Prostate gland (tissue), 2 donors: ENCODE data around the gene PRR23E. TPM values are rescaled to one million over a fixed set of nuclear protein-coding genes. Genes with fewer than 3 reads are reported as not detected.

Experiments
- DNase-seq: peaks from one replicate; pipeline ENCODE4 v3.0.0-alpha.2; 2019; ENCODE audit warnings: low spot score
- H3K27ac ChIP-seq, 2 donors: fragments of 200-600 bp; sonication (generic); 2 replicates each; pipeline ENCODE4 v1.5.1; 2017 to 2019
- H3K27me3 ChIP-seq: fragments of 200-600 bp; sonication (generic); replicated peaks from 2 replicates; pipeline ENCODE4 v1.5.1; 2019; ENCODE audit not compliant: insufficient read depth
- H3K36me3 ChIP-seq, 2 donors: fragments of 200-600 bp; sonication (generic); 1 replicate in 1 of 2; 2 replicates in 1 of 2; pipeline versions ENCODE4 v1.5.1 to v1.8.1; 2017 to 2019
- H3K4me1 ChIP-seq: fragments of 200-600 bp; sonication (generic); replicated peaks from 2 replicates; pipeline ENCODE4 v1.5.1; 2019
- H3K4me3 ChIP-seq, 2 donors: fragments of 200-600 bp; sonication (generic); 2 replicates each; pipeline ENCODE4 v1.5.1; 2017 to 2019
- H3K9me3 ChIP-seq: fragments of 200-600 bp; sonication (generic); 2 replicates; pipeline ENCODE4 v1.5.1; 2017
- POLR2A ChIP-seq: fragments of 450-650 bp; IDR thresholded peaks from one replicate; pipeline ENCODE4 v1.6.1; 2016; ENCODE audit warnings: antibody characterized with exemption, mild to moderate bottlenecking
- POLR2AphosphoS5 ChIP-seq: sonication (generic); formaldehyde crosslinking; IDR thresholded peaks from one replicate; pipeline ENCODE4 v1.6.1; 2017; ENCODE audit warnings: antibody characterized with exemption
- WGBS: methylation state at CpG from one replicate; pipeline ENCODE4 v1.1.5; 2018; 5-methylcytosine and 5-hydroxymethylcytosine counted together
- intact Hi-C: fragments of 100-400 bp; cut with DNase I; formaldehyde crosslinking; loops from one replicate; pipeline ENCODE4 v1.14.2; 2022
- total RNA-seq, 2 donors: library from RNA; depleted of rRNA; stranded (reverse); fragments of >200 nt; gene quantifications; one replicate each; pipeline ENCODE4 v1.1.0, GENCODE V29; 2016
- TF ChIP-seq, protein P1 (sequence below), 4 experiments: fragments of 200-600 bp in 2 of 4; fragments of 450-650 bp in 2 of 4; sonication (generic) in 2 of 4; IDR thresholded peaks; 1 replicate in 3 of 4; 2 replicates in 1 of 4; pipeline ENCODE4 v1.5.1; 2016 to 2019; ENCODE audit warnings: antibody characterized with exemption in 4 of 4, mild to moderate bottlenecking in 2 of 4, moderate library complexity in 2 of 4

PRR23E gene
- total RNA-seq, 2 donors from 2014 or later: not detected

GRCh38 chr3:127209840-127210653, 17.1 kb downstream of the PRR23E start:
- 84% methylated on average over 14 of the region's 14 CpGs for WGBS
- Histone ChIP-seq H3K4me3 (no peak overlapping the region), H3K9me3 (no peaks in the 10 kb centered on the region), H3K27ac (no peak overlapping the region), H3K27me3 (no peaks in the 10 kb centered on the region), H3K4me1 (no peaks in the 10 kb centered on the region), H3K36me3 (no peaks in the 10 kb centered on the region)
- no peak for TF ChIP-seq POLR2A
- DNase-seq: no peak
- intact Hi-C loops: no loop called here

DNA sequence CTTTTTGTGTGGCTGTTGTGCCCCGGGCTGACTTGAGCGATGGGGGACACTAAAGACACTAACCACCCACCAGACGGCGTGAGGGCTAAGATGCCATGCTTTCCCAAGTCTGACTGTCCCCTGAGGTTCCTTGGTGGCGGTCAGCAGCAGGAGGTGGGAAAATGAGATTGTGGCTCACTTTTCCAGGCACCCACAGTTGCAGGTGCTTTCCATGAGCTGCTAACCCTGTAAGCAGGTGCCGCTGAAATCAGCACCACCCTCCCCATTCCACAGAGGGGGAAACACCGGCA, 17.7 kb downstream of the PRR23E start:
- intact Hi-C loops: no loop called here
- TF ChIP-seq POLR2AphosphoS5 (no peak), POLR2A (no peak)
- TF ChIP-seq, protein P1, sequence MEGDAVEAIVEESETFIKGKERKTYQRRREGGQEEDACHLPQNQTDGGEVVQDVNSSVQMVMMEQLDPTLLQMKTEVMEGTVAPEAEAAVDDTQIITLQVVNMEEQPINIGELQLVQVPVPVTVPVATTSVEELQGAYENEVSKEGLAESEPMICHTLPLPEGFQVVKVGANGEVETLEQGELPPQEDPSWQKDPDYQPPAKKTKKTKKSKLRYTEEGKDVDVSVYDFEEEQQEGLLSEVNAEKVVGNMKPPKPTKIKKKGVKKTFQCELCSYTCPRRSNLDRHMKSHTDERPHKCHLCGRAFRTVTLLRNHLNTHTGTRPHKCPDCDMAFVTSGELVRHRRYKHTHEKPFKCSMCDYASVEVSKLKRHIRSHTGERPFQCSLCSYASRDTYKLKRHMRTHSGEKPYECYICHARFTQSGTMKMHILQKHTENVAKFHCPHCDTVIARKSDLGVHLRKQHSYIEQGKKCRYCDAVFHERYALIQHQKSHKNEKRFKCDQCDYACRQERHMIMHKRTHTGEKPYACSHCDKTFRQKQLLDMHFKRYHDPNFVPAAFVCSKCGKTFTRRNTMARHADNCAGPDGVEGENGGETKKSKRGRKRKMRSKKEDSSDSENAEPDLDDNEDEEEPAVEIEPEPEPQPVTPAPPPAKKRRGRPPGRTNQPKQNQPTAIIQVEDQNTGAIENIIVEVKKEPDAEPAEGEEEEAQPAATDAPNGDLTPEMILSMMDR (IDR thresholded peaks at IDR 0.05): no peak
- Histone ChIP-seq H3K27me3 (no peaks in the 10 kb centered on the region), H3K36me3 (no peaks in the 10 kb centered on the region), H3K4me3 (no peak overlapping the region), H3K27ac (no peak overlapping the region), H3K4me1 (no peaks in the 10 kb centered on the region), H3K9me3 (no peaks in the 10 kb centered on the region)
- WGBS: 92% methylated on average over 7 of the region's 7 CpGs
- DNase-seq: no peak

DNA sequence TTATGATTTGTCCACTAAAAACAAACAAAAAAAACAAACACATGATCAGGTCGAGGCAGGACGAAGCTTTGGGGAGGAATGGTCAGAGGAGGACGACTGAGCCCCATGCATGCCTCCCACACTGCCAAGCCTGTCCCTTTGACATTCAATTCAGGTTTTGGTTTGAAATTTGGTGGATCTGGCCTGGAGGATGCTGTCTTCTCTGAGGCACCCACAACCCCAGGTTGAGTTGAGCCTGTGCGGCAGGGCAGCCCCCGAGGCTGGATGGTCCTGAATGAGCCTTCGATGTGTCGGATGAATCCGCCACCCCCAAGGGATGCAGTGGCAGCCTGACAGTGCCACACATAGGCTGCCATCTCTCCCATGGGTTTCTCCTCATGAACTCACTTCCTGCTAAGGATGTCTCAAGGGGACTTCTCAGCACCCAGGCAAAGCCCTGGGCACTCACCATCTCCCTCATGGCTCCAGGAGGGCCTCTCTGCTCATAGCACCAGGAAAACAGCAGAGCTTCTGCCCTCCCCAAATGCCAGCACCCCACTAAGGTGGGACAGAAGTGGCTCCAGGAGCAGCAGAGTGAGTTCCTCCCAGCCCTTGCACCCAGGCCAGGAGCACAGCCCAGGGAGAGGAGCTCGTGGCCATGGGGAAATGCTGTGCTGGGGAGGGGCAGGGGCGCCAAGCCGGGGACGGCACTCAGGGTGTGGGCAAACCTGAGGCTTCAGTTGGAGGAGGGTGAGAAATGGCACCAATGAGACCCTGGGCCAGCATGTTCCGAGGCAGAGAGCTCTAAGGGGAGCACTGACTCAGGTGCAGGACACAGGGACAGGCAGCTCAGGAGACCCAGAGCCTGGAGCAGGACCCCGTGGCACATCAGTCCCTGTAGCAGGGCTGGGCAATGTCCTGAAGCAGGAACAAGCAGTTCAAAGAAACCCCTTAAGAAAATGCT, 18.5 kb downstream of the PRR23E start:
- H3K27ac ChIP-seq: no peak overlapping the region
- H3K4me3 ChIP-seq: no peak overlapping the region
- TF ChIP-seq POLR2AphosphoS5: no peak
- TF ChIP-seq, protein P1 (IDR thresholded peaks at IDR 0.05): no peak
- no peaks in the 10 kb centered on the region for H3K36me3 ChIP-seq
- H3K27me3 ChIP-seq: no peaks in the 10 kb centered on the region
- no peaks in the 10 kb centered on the region for H3K9me3 ChIP-seq
- WGBS: 82% methylated on average over 13 of the region's 14 CpGs
- H3K4me1 ChIP-seq: no peaks in the 10 kb centered on the region
- intact Hi-C loops: no loop called here
- peak; percentile 3 for DNase-seq

DNA sequence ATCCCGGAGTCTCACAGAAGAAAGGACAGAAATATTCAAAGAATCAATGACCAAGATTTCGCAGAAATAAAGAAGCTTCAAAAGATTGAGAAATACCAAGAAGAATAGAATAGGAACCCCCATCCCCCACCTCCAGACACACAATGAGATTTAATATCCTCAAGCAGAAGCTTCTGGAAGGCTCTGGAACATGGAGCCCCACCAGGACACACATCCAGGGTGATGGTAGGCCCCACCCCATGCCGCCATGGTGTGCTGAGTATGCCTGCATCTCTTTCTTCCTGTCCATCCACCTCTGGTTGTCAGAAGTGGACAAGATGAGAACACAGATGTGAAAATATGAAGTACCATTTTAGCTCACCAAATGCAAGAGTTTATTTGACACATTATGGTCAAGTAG, 19.3 kb downstream of the PRR23E start:
- 96% methylated on average over 3 of the region's 3 CpGs for WGBS
- Histone ChIP-seq H3K4me1 (no peaks in the 10 kb centered on the region), H3K27me3 (peaks cover 3% of the 10 kb centered on the region), H3K27ac (no peak overlapping the region), H3K9me3 (no peaks in the 10 kb centered on the region), H3K36me3 (no peaks in the 10 kb centered on the region), H3K4me3 (no peak overlapping the region)
- intact Hi-C loops: no loop called here
- peak; percentile 1 for DNase-seq
- TF ChIP-seq POLR2AphosphoS5 (no peak), POLR2A (no peak)
- TF ChIP-seq, protein P1 (IDR thresholded peaks at IDR 0.05): no peak

- no peaks in the 10 kb centered on the region for H3K9me3 ChIP-seq
- H3K27me3 ChIP-seq: peaks cover 5% of the 10 kb centered on the region
- H3K27ac ChIP-seq: no peak overlapping the region
- no peak overlapping the region for H3K4me3 ChIP-seq
- H3K36me3 ChIP-seq: no peaks in the 10 kb centered on the region
- 87% methylated on average over 5 of the region's 5 CpGs for WGBS
- H3K4me1 ChIP-seq: no peaks in the 10 kb centered on the region
- intact Hi-C loops: no loop called here
- TF ChIP-seq POLR2AphosphoS5: no peak
- TF ChIP-seq, protein P1 (IDR thresholded peaks at IDR 0.05): no peak
- no peak for TF ChIP-seq POLR2A
- DNase-seq: peak; percentile 1
Measured at GRCh38 chr3:127212711-127213110, 19.8 kb downstream of the PRR23E start.
